Right lobe of liver (tissue), 6 donors: Measurements from ENCODE around the gene CNIH3. TPM values are rescaled to one million over a fixed set of nuclear protein-coding genes. Genes with fewer than 3 reads are reported as not detected.

Experiments
- ATAC-seq, 4 donors: fragments of 200-7000 bp; cut with Tn5 transposase; one replicate each; pipeline ENCODE4 v1.9.1; 2020; ENCODE audit warnings: mild to moderate bottlenecking in 4 of 4, moderate library complexity in 4 of 4
- DNase-seq, 3 donors: peaks; one replicate each; pipeline ENCODE4 v3.0.0-alpha.2; 2020
- H3K27ac ChIP-seq, 3 donors: fragments of 200-600 bp; one replicate each; pipeline ENCODE4 v1.8.0; 2022
- H3K27me3 ChIP-seq, 2 donors: fragments of 200-600 bp; one replicate each; pipeline ENCODE4 v1.8.0; 2022
- H3K36me3 ChIP-seq, 4 donors: fragments of 200-600 bp; sonication (generic) in 1 of 4; one replicate each; pipeline versions ENCODE4 v1.5.1 to v1.8.0; 2017 to 2022; ENCODE audit warnings: control low read depth in 1 of 4
- H3K4me1 ChIP-seq, 4 donors: fragments of 200-600 bp; sonication (generic) in 1 of 4; one replicate each; pipeline versions ENCODE4 v1.5.1 to v1.8.0; 2017 to 2022; ENCODE audit warnings: control low read depth in 1 of 4
- H3K4me3 ChIP-seq, 3 donors: fragments of 200-600 bp; one replicate each; pipeline ENCODE4 v1.8.0; 2022
- H3K9me3 ChIP-seq, 4 donors: fragments of 200-600 bp; sonication (generic) in 1 of 4; one replicate each; pipeline versions ENCODE4 v1.5.1 to v1.8.0; 2017 to 2022; ENCODE audit warnings: control low read depth in 1 of 4
- POLR2A ChIP-seq: fragments of 450-650 bp; IDR thresholded peaks from one replicate; pipeline ENCODE4 v1.6.1; 2017; ENCODE audit warnings: antibody characterized with exemption, mild to moderate bottlenecking
- whole genome bisulfite sequencing: methylation state at CpG from one replicate; pipeline ENCODE4 v1.1.6; 2018; ENCODE audit warnings: low coverage, low lambda C conversion rate; ENCODE audit not compliant: insufficient coverage; ENCODE audit errors: missing lambda C conversion rate; 5-methylcytosine and 5-hydroxymethylcytosine counted together
- intact Hi-C, 2 donors: fragments of 100-400 bp; cut with DNase I; formaldehyde crosslinking; loops; one replicate each; pipeline versions ENCODE4 v1.11.2 to v1.14.1; 2022
- total RNA-seq, 6 experiments: library from RNA; depleted of rRNA in 2 of 6; stranded (reverse); fragments of >200 nt in 2 of 6; fragmentation: NEBNext Ultra II Directional in 3 of 6; extraction: Animal tissue kit (Norgen Biotek cat#: 25700) in 3 of 6; gene quantifications; one replicate each; pipeline versions ENCODE4 v1.1.0 to v1.2.4, GENCODE V29; 2016 to 2023
- TF ChIP-seq, protein P1 (sequence below), 4 donors: fragments of 200-600 bp in 3 of 4; fragments of 450-650 bp in 1 of 4; IDR thresholded peaks; one replicate each; pipeline versions ENCODE4 v1.5.1 to v1.8.0; 2016 to 2022; ENCODE audit warnings: antibody characterized with exemption in 4 of 4, mild to moderate bottlenecking in 2 of 4
- donor health status: DM: no; HTN: yes; CAD: no.
- donor health status: DM: no; HTN: no; CAD: no.
- donor health status: DM: no; HTN: no; CAD: no.
- donor health status: DM: no; HTN: yes; CAD: no.
- donor health status: DM: no; HTN: yes; CAD: no.

The CNIH3 gene
- total RNA-seq, 6 experiments from 2014 or later: 0.12 to 1.6 (median 0.55) TPM

DNA sequence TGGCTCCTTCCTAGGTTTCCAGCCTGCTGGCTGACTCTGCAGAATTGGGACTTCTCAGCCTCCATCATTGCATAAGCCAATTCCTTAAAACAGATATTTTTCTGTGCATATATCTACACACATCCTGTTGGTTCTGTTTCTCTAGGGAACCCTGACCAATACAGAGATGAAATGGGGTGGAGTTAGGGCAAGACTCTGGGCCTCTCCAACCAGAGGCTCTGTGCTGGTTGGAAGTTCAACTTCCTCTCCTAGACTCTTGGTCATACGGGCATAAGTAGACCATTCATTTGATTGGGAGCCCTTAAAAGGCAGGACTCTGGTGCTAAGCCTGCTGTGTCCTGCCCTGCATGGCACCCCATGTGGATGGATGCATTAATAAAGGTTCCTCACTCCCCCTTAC lies 55.0 kb downstream of the CNIH3 start:
- H3K4me1 ChIP-seq: no peaks in the 10 kb centered on the region
- intact Hi-C loops: no loop called here
- no peaks in the 10 kb centered on the region for H3K9me3 ChIP-seq
- H3K4me3 ChIP-seq: no peak overlapping the region
- no peak for DNase-seq
- no CpG with 5 or more reads among the region's 1 CpG for WGBS
- TF ChIP-seq, protein P1, sequence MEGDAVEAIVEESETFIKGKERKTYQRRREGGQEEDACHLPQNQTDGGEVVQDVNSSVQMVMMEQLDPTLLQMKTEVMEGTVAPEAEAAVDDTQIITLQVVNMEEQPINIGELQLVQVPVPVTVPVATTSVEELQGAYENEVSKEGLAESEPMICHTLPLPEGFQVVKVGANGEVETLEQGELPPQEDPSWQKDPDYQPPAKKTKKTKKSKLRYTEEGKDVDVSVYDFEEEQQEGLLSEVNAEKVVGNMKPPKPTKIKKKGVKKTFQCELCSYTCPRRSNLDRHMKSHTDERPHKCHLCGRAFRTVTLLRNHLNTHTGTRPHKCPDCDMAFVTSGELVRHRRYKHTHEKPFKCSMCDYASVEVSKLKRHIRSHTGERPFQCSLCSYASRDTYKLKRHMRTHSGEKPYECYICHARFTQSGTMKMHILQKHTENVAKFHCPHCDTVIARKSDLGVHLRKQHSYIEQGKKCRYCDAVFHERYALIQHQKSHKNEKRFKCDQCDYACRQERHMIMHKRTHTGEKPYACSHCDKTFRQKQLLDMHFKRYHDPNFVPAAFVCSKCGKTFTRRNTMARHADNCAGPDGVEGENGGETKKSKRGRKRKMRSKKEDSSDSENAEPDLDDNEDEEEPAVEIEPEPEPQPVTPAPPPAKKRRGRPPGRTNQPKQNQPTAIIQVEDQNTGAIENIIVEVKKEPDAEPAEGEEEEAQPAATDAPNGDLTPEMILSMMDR (IDR thresholded peaks at IDR 0.05): no peak
- TF ChIP-seq POLR2A: no peak
- H3K27me3 ChIP-seq: no peaks in the 10 kb centered on the region
- no peak overlapping the region for H3K27ac ChIP-seq
- no peaks in the 10 kb centered on the region for H3K36me3 ChIP-seq
- no peak for ATAC-seq

GRCh38 chr1:224673141-224673540 lies 57.0 kb downstream of the CNIH3 start:
- TF ChIP-seq POLR2A: no peak
- TF ChIP-seq, protein P1 (IDR thresholded peaks at IDR 0.05): no peak
- Histone ChIP-seq H3K4me1 (no peaks in the 10 kb centered on the region), H3K27me3 (no peaks in the 10 kb centered on the region), H3K9me3 (no peaks in the 10 kb centered on the region), H3K27ac (no peak overlapping the region), H3K36me3 (no peaks in the 10 kb centered on the region), H3K4me3 (no peak overlapping the region)
- ATAC-seq (no peak), DNase-seq (no peak)
- intact Hi-C loops: no loop called here
- 65% methylated on average over 2 of the region's 4 CpGs for WGBS

GRCh38 chr1:224675590-224675989 lies 59.5 kb downstream of the CNIH3 start:
- 70% methylated on average over 2 of the region's 2 CpGs for WGBS
- no peaks in the 10 kb centered on the region for H3K27me3 ChIP-seq
- no peak overlapping the region for H3K4me3 ChIP-seq
- H3K9me3 ChIP-seq: no peaks in the 10 kb centered on the region
- no peaks in the 10 kb centered on the region for H3K36me3 ChIP-seq
- no peak overlapping the region for H3K27ac ChIP-seq
- H3K4me1 ChIP-seq: no peaks in the 10 kb centered on the region
- ATAC-seq: no peak
- DNase-seq: no peak
- TF ChIP-seq, protein P1 (IDR thresholded peaks at IDR 0.05): no peak
- TF ChIP-seq POLR2A: no peak
- intact Hi-C loops: no loop called here

GRCh38 chr1:224676551-224676950 lies 60.4 kb downstream of the CNIH3 start:
- no peak for DNase-seq
- intact Hi-C loops: no loop called here
- H3K27me3 ChIP-seq: no peaks in the 10 kb centered on the region
- TF ChIP-seq, protein P1 (IDR thresholded peaks at IDR 0.05): no peak
- TF ChIP-seq POLR2A: no peak
- no peak overlapping the region for H3K27ac ChIP-seq
- H3K4me3 ChIP-seq: no peak overlapping the region
- H3K4me1 ChIP-seq: no peaks in the 10 kb centered on the region
- WGBS: 76% methylated on average over 4 of the region's 5 CpGs
- no peaks in the 10 kb centered on the region for H3K36me3 ChIP-seq
- no peak for ATAC-seq
- no peaks in the 10 kb centered on the region for H3K9me3 ChIP-seq

DNA sequence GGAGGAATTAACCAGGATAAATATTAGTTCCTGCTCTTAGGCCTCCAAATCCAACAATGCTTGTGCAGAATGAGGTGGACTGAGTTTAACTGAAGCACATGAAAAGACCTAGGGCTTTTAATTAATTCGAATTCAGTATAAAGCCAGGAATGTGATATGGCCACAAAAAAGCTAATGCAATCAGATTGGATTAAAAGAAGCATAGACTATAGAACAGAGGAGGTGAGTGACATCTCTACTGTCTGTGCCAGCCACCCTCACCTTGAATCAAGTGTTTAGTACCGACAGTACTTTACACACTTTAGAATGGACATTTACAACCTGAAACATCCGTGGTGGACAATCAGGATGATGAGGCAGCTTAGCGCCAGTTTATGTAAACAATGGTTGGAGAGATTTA lies 62.1 kb downstream of the CNIH3 start:
- no peak for DNase-seq
- intact Hi-C loops: no loop called here
- Histone ChIP-seq H3K9me3 (no peaks in the 10 kb centered on the region), H3K4me3 (no peak overlapping the region), H3K36me3 (no peaks in the 10 kb centered on the region), H3K27me3 (no peaks in the 10 kb centered on the region), H3K4me1 (no peaks in the 10 kb centered on the region), H3K27ac (no peak overlapping the region)
- TF ChIP-seq, protein P1 (IDR thresholded peaks at IDR 0.05): no peak
- no peak for TF ChIP-seq POLR2A
- WGBS: 93% methylated on average over 4 of the region's 4 CpGs
- no peak for ATAC-seq
